OCI-LY7 (cell line): Measurements from ENCODE around the gene AK5. TPM values are rescaled to one million over a fixed set of nuclear protein-coding genes. Genes with fewer than 3 reads are reported as not detected.

ENCODE experiments used
- BruUV-seq: library from RNA; stranded (reverse); fragments of 400-500 nt; replicated peaks from 2 replicates; lab custom pipeline; 2021; lab: Mats Ljungman, UMichigan
- CTCF ChIA-PET: fragments of 300-600 bp; sonication (Branson Sonifier 250); formaldehyde crosslinking; loops from one replicate; lab custom pipeline; 2022; ENCODE audit warnings: antibody characterized with exemption; ENCODE audit not compliant: unreplicated experiment; lab: Charles Lee
- POLR2A ChIA-PET: fragments of 300-600 bp; sonication (Branson Sonifier 250); formaldehyde crosslinking; loops from one replicate; lab custom pipeline; 2022; ENCODE audit warnings: antibody characterized with exemption; lab: Charles Lee
- DNase-seq: peaks from one replicate; pipeline ENCODE4 v3.0.0-alpha.2; 2015; ENCODE audit warnings: low spot score
- H2AFZ ChIP-seq: fragments of 200-600 bp; sonication (generic), shearing (Covaris generic); 2 replicates; pipeline ENCODE4 v1.6.1; 2014; ENCODE audit warnings: mild to moderate bottlenecking, antibody characterized with exemption, low read length, moderate library complexity
- H3K27ac ChIP-seq: fragments of 200-600 bp; sonication (generic); 2 replicates; pipeline ENCODE4 v1.5.1; 2014; ENCODE audit warnings: mixed run types, low read depth, mild to moderate bottlenecking, moderate library complexity, low read length, inconsistent platforms; ENCODE audit not compliant: poor library complexity, severe bottlenecking
- H3K36me3 ChIP-seq: fragments of 200-600 bp; sonication (generic); 2 replicates; pipeline ENCODE4 v1.6.1; 2014; ENCODE audit warnings: mild to moderate bottlenecking, antibody characterized with exemption, low read length, moderate library complexity, mixed read lengths; ENCODE audit not compliant: insufficient read depth
- H3K4me1 ChIP-seq: fragments of 200-600 bp; sonication (generic); 2 replicates; pipeline ENCODE4 v1.5.1; 2014; ENCODE audit warnings: mild to moderate bottlenecking, low read length; ENCODE audit not compliant: insufficient read depth, poor library complexity, severe bottlenecking
- H3K4me2 ChIP-seq: fragments of 200-600 bp; sonication (generic); 2 replicates; pipeline ENCODE4 v1.6.1; 2014; ENCODE audit warnings: mild to moderate bottlenecking, low read length
- H3K4me3 ChIP-seq: fragments of 200-600 bp; sonication (generic); 2 replicates; pipeline ENCODE4 v1.5.1; 2014; ENCODE audit warnings: mild to moderate bottlenecking, low read depth, low read length; ENCODE audit not compliant: poor library complexity, severe bottlenecking
- H3K79me2 ChIP-seq: fragments of 200-600 bp; sonication (generic); 2 replicates; pipeline ENCODE4 v1.6.1; 2016; ENCODE audit warnings: low read depth, mild to moderate bottlenecking, low read length, moderate library complexity, mixed read lengths; ENCODE audit not compliant: insufficient read depth
- H3K9me2 ChIP-seq: fragments of 200-600 bp; sonication (generic); 2 replicates; pipeline ENCODE4 v1.6.1; 2016; ENCODE audit warnings: mild to moderate bottlenecking, low read length, mixed read lengths; ENCODE audit not compliant: insufficient read depth
- H3K9me3 ChIP-seq: fragments of 200-600 bp; sonication (generic); 2 replicates; pipeline ENCODE4 v1.6.1; 2014; ENCODE audit warnings: mild to moderate bottlenecking, mixed run types, low read length, mixed read lengths
- H4K20me1 ChIP-seq: fragments of 200-600 bp; sonication (generic); 2 replicates; pipeline ENCODE4 v1.6.1; 2014; ENCODE audit warnings: mild to moderate bottlenecking, antibody characterized with exemption, low read length, moderate library complexity, mixed read lengths; ENCODE audit not compliant: insufficient read depth
- CTCF ChIP-seq: fragments of 200-600 bp; sonication (generic); conservative IDR thresholded peaks from 2 replicates; pipeline ENCODE4 v1.5.1; 2014; ENCODE audit warnings: mild to moderate bottlenecking, antibody characterized with exemption, low read length, moderate library complexity, mixed read lengths
- EZH2phosphoT487 ChIP-seq: fragments of 200-600 bp; sonication (generic); IDR thresholded peaks from 2 replicates; pipeline ENCODE4 v1.6.1; 2018; ENCODE audit warnings: low read depth, borderline replicate concordance, mild to moderate bottlenecking, mixed run types, antibody characterized with exemption, low read length, moderate library complexity, mixed read lengths
- intact Hi-C: fragments of 100-400 bp; cut with micrococcal nuclease; formaldehyde crosslinking; loops from one replicate; pipeline ENCODE4 v1.10.0; 2022; ENCODE audit not compliant: unreplicated experiment
- total RNA-seq, 2 experiments: library from RNA; depleted of rRNA in 1 of 2; stranded (reverse); fragments of >200 nt in 1 of 2; shearing (Covaris generic) in 1 of 2; gene quantifications; 2 replicates each; pipeline ENCODE4 v1.2.3, GENCODE V29; 2014 to 2022

AK5 gene
- total RNA-seq, 2 experiments from 2014 or later, result not detected

GRCh38 chr1:77375990-77376389 is 94.2 kb downstream of the AK5 start:
- BruUV-seq, result no TSS peak

GRCh38 chr1:77378723-77379535 is 97.1 kb downstream of the AK5 start:
- Histone ChIP-seq H2AFZ (no peak overlapping the region), H3K9me2 (no peaks in the 10 kb centered on the region), H3K4me3 (no peak overlapping the region), H3K9me3 (no peaks in the 10 kb centered on the region), H3K79me2 (no peaks in the 10 kb centered on the region), H3K36me3 (no peaks in the 10 kb centered on the region), H3K4me1 (no peaks in the 10 kb centered on the region), H3K27ac (no peak overlapping the region), H3K4me2 (no peak overlapping the region), H4K20me1 (no peaks in the 10 kb centered on the region)
- intact Hi-C loops, result no loop called here
- no peak for DNase-seq
- CTCF ChIA-PET, result no interaction called here
- POLR2A ChIA-PET, result interaction anchor here (0.6 kb wide), 1 partner anchor 279 kb away, joined by 3 read pairs; no protein-coding TSS in a partner anchor
- BruUV-seq, result no TSS peak
- TF ChIP-seq CTCF (no peak), EZH2phosphoT487 (no peak)

More at GRCh38 chr1:77375990-77376389, 94.2 kb downstream of the AK5 start:
- Histone ChIP-seq H2AFZ (no peak overlapping the region), H3K36me3 (no peaks in the 10 kb centered on the region), H3K9me2 (no peaks in the 10 kb centered on the region), H3K79me2 (no peaks in the 10 kb centered on the region), H3K4me3 (no peak overlapping the region), H3K9me3 (no peaks in the 10 kb centered on the region), H4K20me1 (no peaks in the 10 kb centered on the region), H3K4me1 (no peaks in the 10 kb centered on the region), H3K4me2 (no peak overlapping the region), H3K27ac (no peak overlapping the region)
- intact Hi-C loops, result no loop called here
- CTCF ChIA-PET, result no interaction called here
- TF ChIP-seq EZH2phosphoT487 (no peak), CTCF (no peak)
- no peak for DNase-seq
- POLR2A ChIA-PET, result interaction anchor here (0.8 kb wide), 1 partner anchor 9 kb away, joined by 3 read pairs; no protein-coding TSS in a partner anchor

GRCh38 chr1:77382366-77382765 is 100.5 kb downstream of the AK5 start:
- H4K20me1 ChIP-seq, result no peaks in the 10 kb centered on the region
- no peak overlapping the region for H3K4me2 ChIP-seq
- DNase-seq, result no peak
- H2AFZ ChIP-seq, result no peak overlapping the region
- no peaks in the 10 kb centered on the region for H3K79me2 ChIP-seq
- ChIA-PET CTCF (no interaction called here), POLR2A (interaction anchor here (0.7 kb wide), 1 partner anchor 14 kb away, joined by 5 read pairs; no protein-coding TSS in a partner anchor)
- TF ChIP-seq CTCF, result no peak
- TF ChIP-seq EZH2phosphoT487, result no peak
- no peaks in the 10 kb centered on the region for H3K9me2 ChIP-seq
- no TSS peak for BruUV-seq
- H3K4me3 ChIP-seq, result no peak overlapping the region
- H3K4me1 ChIP-seq, result no peaks in the 10 kb centered on the region
- H3K36me3 ChIP-seq, result no peaks in the 10 kb centered on the region
- no peak overlapping the region for H3K27ac ChIP-seq
- no peaks in the 10 kb centered on the region for H3K9me3 ChIP-seq
- intact Hi-C loops, result no loop called here
